Endometrium (tissue), 2 donors: ENCODE results near the gene MAST1.
"Not testable (repeated sequence)": the region's sequence is repeated elsewhere in the genome, so short reads cannot be mapped to it uniquely, and the experiment has no call there.

ENCODE experiments used
- FAIRE-seq: peaks from 2 replicates; lab custom pipeline; 2012; peaks lifted over from hg19 to GRCh38; lab: Jason Lieb, UNC
- donor health status: control.
- donor health status: control.

MAST1 gene

GRCh38 chr19:12896460-12896859 lies 58.1 kb downstream of the MAST1 start:
- no peak for FAIRE-seq

GRCh38 chr19:12899891-12900518 lies 61.7 kb downstream of the MAST1 start:
- FAIRE-seq, result no peak

- FAIRE-seq, result no peak
Measured at GRCh38 chr19:12907166-12907565, 68.9 kb downstream of the MAST1 start.

- FAIRE-seq, result no peak
Measured at GRCh38 chr19:12912571-12912970, 74.3 kb downstream of the MAST1 start.

- no peak for FAIRE-seq
Measured at GRCh38 chr19:12913011-12913561, 74.8 kb downstream of the MAST1 start.

GRCh38 chr19:12913851-12914690 lies 75.8 kb downstream of the MAST1 start:
- FAIRE-seq, result no peak

- not testable (repeated sequence) for FAIRE-seq
Measured at GRCh38 chr19:12915860-12916259, 77.5 kb downstream of the MAST1 start.

GRCh38 chr19:12918253-12918652 lies 79.9 kb downstream of the MAST1 start:
- FAIRE-seq, result no peak

GRCh38 chr19:12921047-12921446 lies 82.7 kb downstream of the MAST1 start:
- no peak for FAIRE-seq

GRCh38 chr19:12922959-12923358 lies 84.6 kb downstream of the MAST1 start:
- no peak for FAIRE-seq
